Measurements from ENCODE around the gene EFHC2.

DNA sequence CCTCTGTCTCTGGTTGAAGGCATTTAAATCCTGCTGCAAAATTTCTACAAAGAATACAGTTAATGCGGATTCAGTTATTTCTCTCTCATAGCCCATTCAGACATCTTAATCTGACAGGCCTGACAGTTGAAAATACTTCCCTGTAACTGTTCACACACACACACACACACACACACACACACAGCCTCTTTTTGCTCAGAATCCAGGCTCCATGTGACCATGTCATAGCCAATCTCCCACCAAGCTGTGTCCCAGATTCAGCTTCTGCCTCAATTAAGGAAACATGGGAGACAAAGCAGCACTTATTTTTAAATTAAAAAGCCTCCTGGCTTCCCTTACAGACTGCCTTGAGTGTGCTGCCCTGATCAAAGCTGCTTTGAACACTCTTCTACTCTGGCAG, 49.3 kb upstream of the EFHC2 start:
- TF ChIP-seq EZH2 (IDR thresholded peaks at IDR 0.05) (no peak), POLR2AphosphoS5 (IDR thresholded peaks at IDR 0.05; ENCODE audit: borderline replicate concordance, low read depth, low read length) (no peak)
